Measurements from ENCODE around the gene CEP72. TPM values are rescaled to one million over a fixed set of nuclear protein-coding genes. Genes with fewer than 3 reads are reported as not detected.

Gene CEP72
- total RNA-seq, 3 donors from 2014 or later, result 1.9 to 10.5 (median 4.3) TPM

DNA sequence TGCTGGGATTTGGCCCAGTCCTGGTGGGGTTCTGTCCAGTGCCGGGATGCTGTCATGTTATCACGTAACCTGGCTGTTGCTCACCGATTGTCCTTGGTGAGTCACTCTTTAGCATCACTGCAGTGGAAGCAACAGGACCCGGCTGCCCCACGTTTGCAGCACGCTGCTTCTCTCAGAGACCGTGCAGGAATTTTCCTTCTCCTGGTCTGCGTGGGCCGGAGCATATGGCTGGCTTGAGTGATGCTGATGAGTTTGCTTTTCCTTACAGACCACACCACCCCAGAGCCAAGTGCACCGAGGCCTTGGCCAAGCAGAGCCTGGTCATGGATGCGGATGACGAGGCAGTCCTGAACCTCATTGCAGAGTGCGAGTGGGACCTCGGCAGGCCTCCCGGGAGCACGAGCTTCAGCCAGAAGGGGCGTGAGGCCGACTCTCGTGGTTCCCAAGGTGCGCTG lies 21.4 kb downstream of the CEP72 start:
- intact Hi-C loops (cut with DNase I; ENCODE audit: low total_unique reads), result no loop called here
- Histone ChIP-seq H3K4me3 (no peak overlapping the region), H3K9me3 (no peaks in the 10 kb centered on the region), H3K36me3 (no peaks in the 10 kb centered on the region), H3K27ac (no peak overlapping the region), H3K27me3 (no peaks in the 10 kb centered on the region), H3K4me1 (no peaks in the 10 kb centered on the region)
- TF ChIP-seq CTCF (IDR thresholded peaks at IDR 0.05) (no peak), POLR2AphosphoS5 (IDR thresholded peaks at IDR 0.05) (no peak), POLR2A (IDR thresholded peaks at IDR 0.05) (no peak)
- no peak for DNase-seq (ENCODE audit: low spot score in 2 of 2)

DNA sequence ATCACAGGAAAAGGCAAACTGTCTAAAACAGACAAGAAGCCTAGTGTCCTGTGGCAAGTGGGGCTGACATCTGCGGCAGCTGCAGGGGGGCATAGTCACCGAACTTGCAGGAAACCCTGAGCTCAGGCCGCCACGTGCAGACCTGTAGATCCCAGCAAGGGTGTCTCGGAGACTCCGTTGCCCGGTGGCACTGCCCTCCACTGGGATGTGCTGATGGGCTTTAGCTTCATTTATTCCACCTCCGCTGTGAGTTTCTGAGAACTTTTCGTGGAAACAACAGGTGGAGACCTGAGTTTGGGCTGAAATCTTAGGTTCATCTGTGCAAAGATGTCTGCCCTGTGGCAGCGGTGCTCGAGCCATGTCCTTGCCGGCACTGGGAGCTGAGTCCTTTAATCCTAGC lies 22.1 kb downstream of the CEP72 start:
- Histone ChIP-seq H3K27me3 (no peaks in the 10 kb centered on the region), H3K4me1 (no peaks in the 10 kb centered on the region), H3K4me3 (no peak overlapping the region), H3K9me3 (no peaks in the 10 kb centered on the region), H3K27ac (no peak overlapping the region), H3K36me3 (no peaks in the 10 kb centered on the region)
- DNase-seq (ENCODE audit: low spot score in 2 of 2), result no peak
- TF ChIP-seq CTCF (IDR thresholded peaks at IDR 0.05) (no peak), POLR2A (IDR thresholded peaks at IDR 0.05) (no peak), POLR2AphosphoS5 (IDR thresholded peaks at IDR 0.05) (no peak)
- intact Hi-C loops (cut with DNase I; ENCODE audit: low total_unique reads), result no loop called here

DNA sequence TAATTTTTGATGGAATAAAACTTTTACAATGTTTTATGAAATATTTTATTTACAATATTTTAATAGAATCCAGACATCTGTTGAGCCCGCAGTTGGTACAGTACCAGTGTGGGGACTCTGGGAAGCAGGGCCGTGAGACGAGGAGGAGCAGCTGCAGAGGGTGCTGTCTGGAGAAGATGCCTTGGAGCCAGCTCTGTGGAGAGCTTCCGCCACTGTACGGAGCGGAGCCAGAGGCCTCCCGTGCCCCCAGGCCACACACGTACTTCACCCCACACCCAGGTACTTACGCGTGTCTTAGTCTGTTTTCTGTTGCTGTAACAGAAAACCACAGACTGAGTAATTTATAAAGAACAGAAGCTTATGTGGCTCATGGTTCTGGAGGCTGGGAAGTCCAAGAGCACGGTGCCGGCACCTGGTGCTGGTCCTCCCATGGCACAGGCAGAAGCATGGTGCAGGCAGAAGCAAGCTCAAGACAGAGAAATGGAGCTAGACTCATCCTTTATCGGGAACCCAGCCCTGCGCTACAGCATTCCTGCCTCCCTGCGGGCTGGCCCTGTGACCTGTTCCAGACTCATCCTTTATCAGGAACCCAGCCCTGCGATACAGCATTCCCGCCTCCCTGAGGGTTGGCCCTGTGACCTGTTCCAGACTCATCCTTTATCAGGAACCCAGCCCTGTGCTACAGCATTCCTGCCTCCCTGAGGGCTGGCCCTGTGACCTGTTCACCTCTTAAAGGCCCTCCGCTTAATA lies 23.3 kb downstream of the CEP72 start:
- no peaks in the 10 kb centered on the region for H3K9me3 ChIP-seq
- H3K27ac ChIP-seq, result no peak overlapping the region
- H3K4me1 ChIP-seq, result no peaks in the 10 kb centered on the region
- no peaks in the 10 kb centered on the region for H3K36me3 ChIP-seq
- intact Hi-C loops (cut with DNase I; ENCODE audit: low total_unique reads), result no loop called here
- no peak for DNase-seq (ENCODE audit: low spot score in 2 of 2)
- TF ChIP-seq CTCF (IDR thresholded peaks at IDR 0.05) (no peak), POLR2AphosphoS5 (IDR thresholded peaks at IDR 0.05) (no peak), POLR2A (IDR thresholded peaks at IDR 0.05) (no peak)
- no peaks in the 10 kb centered on the region for H3K27me3 ChIP-seq
- no peak overlapping the region for H3K4me3 ChIP-seq

- no peak for DNase-seq (ENCODE audit: low spot score in 2 of 2)
- TF ChIP-seq POLR2A (IDR thresholded peaks at IDR 0.05) (no peak), POLR2AphosphoS5 (IDR thresholded peaks at IDR 0.05) (no peak), CTCF (IDR thresholded peaks at IDR 0.05) (no peak)
- Histone ChIP-seq H3K9me3 (no peaks in the 10 kb centered on the region), H3K4me1 (no peaks in the 10 kb centered on the region), H3K4me3 (no peak overlapping the region), H3K36me3 (no peaks in the 10 kb centered on the region), H3K27me3 (no peaks in the 10 kb centered on the region), H3K27ac (no peak overlapping the region)
- intact Hi-C loops (cut with DNase I; ENCODE audit: low total_unique reads), result no loop called here
Measured at GRCh38 chr5:636951-637350, 24.8 kb downstream of the CEP72 start.

DNA sequence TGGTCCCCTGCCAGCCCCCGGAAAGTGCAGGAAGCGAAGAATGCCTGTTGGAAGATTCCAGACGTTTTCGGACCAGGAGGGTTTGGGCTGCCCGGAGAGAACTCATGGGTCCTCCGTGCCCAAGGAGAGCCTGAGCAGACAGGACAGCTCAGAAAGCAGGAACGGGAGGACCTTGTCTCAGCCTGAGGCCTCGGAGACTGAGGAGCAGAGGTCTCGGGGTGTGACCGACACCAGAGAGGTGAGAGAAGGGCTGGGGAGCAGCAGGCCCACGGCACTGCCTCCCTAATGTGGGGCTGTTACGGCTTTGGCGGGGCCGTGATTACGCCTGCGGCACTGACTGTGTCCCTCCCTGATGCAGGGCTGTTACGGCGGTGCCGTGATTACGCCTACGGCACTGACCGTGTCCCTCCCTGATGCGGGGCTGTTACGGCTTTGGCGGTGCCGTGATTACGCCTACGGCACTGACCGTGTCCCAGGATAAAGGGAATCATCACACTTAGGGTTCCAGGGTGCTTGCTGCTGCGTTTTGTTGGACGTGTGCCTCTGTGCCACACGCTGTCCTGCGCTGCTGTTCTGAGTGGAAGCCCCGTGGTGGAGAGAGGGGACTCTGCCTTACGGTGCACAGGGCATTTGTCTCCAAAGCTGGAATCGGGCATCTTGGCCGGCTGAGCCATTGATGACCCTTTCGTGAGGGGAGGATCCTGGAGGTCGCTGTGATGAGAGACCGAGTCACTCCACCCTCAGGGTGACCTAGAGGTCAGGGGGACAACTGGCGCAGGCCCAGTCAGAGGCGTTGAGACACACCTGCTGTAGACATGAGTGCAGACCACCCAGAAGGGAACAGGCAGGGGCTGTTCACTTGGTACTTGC lies 25.7 kb downstream of the CEP72 start:
- intact Hi-C loops (cut with DNase I; ENCODE audit: low total_unique reads), result no loop called here
- Histone ChIP-seq H3K4me1 (no peaks in the 10 kb centered on the region), H3K27me3 (no peaks in the 10 kb centered on the region), H3K27ac (no peak overlapping the region), H3K4me3 (no peak overlapping the region), H3K9me3 (no peaks in the 10 kb centered on the region), H3K36me3 (no peaks in the 10 kb centered on the region)
- TF ChIP-seq CTCF (IDR thresholded peaks at IDR 0.05) (no peak), POLR2A (IDR thresholded peaks at IDR 0.05) (no peak), POLR2AphosphoS5 (IDR thresholded peaks at IDR 0.05) (no peak)
- DNase-seq (ENCODE audit: low spot score in 2 of 2), result no peak

All from breast epithelium (tissue), 4 donors.